Dedifferentiated amniotic fluid mesenchymal stem cell (primary cell): Measurements from ENCODE around the gene RELN.

ENCODE experiments used
- DNase-seq: peaks from one replicate; pipeline ENCODE4 v3.0.0-alpha.2; 2016; ENCODE audit errors: extremely low spot score

RELN gene

DNA sequence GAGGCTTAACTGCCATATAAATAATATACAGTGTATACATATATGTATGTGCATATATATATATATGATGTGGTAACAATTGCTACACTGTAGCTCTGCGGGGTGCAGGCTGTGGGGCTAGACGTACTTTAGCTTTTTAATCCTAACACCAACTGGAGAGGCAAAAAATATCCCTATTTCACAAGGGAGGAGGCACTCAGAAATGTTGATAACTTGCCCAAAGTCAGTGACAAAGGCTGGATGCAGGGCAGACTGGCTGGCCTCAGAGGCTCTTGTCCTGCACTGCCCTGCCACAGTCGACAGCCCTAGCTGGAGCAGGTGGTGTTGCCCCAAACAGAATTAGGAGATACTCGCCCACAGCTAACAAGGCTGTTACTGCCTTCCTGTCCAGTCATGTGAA is 1.5 kb upstream of the RELN start:
- DNase-seq: no peak

DNA sequence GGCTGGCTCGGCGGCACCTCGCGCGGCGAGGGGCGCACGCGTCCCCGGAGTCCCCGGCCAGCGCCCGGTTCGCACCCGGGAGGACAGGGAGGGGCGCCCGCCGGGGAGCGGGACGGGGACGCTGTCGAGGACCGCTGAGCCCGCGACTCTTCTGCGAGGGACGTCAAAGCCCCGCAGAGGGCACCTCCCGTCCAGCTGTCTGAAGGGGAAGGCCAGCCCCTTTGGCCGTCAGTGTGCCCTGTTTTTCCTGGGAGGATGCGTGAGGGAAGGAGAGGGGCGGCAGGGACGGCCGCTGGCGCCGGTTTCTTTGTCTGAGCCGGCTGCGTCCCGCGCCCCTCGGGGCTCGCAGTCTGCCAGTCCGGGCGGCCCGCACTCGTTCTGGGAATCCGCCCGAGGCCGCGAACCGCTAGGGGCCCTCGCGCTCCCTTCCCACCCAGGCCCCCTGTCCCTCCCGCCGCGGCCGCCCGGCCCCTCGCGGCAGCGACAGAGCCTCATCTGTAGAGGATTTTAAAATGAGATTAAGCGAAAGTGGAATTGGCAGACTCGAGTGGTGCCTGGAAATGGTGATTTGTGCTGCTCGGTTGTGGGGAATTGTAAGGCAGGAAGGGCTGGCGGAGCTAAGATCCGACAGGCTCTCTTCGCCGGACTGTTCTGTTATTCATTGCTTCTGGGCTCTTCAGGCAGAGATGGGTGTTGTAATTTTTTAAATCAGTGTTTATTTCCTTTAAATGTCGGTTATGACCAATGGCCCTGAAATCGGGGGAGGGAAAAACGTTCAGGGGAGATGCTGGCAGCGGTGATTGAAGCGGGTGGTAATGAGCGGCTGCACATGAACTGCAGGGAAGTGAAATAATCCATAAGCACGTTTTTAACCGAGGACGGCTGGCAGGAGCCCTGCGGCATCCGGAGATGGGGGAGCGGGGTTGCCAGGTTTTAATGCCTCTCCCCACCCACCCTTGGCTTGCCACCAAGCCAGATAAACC is 618 bp upstream of the RELN start:
- no peak for DNase-seq

DNA sequence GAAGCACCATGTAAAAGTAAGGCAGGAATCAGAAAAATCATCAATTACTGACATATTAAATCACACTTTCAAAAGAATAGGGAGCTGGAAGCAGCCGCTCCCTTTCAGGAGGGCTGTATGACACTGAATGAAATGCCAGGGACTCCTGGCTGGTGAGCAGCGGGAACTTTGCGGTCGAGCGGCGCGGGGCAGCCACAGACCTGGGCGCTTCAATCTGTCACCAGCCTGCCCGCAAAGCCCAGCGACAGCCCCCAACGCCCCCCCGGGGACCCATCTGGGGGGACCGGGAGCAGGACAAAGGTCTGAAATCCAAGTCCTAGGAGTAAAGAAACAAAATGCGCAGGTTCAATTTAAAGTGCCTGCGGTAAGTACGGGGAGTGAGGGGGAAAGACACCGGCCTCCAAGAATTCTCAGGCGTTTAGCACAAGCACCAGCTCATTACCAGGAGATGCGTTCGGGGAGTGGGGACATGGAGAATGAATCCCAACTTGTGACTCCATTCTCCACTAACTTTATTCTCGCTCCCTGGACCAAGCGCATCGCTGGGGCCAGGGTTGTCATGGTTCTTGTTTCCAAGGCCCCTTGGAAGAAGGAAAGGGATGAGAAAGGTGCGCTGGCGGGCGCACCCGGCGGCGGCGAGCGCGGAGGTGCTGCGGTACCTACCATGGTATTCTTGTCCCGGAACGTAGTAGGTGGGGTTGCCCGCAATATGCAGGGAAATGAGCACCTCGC is 824 bp downstream of the RELN start:
- DNase-seq: no peak

DNA sequence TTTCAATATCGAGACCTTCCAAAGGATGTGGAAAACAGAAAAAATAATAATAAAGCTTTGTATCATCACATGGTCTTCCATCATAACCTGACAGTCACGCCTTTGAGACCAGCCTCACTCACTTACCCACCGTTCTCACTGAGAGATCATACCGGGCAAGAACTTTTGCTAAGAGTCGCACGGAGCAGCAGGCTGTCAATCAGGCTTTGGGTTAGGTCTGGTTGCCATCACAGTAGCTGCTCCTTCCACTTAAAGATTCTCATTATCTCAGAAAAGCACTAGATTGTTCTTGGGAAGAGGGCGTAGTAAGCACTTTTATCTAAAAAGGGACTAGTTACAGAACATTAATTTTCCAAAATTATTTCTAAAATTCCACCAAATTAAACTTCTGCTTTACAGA is 2.0 kb downstream of the RELN start:
- no peak for DNase-seq

DNA sequence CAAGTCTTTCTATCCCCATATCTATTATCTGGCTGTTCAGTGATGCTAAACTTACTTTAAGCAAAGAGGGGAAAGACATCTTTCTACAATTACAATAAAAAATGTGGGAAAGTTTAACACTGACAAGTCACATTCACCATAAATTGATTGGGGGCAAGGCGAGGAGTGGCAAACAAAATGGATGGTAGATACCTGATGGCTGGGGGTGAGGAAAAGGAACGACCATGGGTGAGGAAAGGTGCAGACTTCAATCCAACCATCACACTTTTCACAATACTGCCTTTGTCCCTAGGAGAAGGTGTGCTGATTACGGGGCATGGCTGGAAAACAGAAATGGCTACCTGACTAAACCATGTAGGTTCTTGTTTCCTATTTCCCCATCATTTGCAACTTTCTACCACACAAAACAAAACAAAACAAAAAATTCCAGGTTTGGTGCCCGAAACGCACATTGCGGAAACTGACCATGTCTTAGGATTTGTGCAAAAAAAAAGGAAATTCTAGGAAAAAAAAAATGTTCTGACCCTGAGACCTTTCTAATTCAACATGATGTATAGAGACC is 3.8 kb downstream of the RELN start:
- DNase-seq: no peak

DNA sequence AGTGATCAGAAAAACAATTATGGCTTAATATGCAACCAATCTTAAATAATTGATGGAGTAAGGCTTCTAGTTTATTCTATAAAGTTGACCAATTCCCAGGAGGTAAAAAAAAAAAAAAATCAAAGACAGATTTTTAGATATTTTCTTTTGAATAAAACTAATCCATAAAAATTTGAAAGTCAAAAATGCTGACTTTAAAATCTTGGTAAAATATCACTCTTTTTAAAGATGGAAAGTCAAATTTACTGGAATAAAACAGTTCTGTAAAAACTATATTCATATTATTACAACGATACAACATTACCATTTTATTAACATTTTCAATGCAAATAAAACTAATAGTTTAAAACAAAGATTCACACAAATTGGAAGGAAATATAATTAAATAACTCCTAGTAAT is 5.4 kb downstream of the RELN start:
- DNase-seq: no peak

DNA sequence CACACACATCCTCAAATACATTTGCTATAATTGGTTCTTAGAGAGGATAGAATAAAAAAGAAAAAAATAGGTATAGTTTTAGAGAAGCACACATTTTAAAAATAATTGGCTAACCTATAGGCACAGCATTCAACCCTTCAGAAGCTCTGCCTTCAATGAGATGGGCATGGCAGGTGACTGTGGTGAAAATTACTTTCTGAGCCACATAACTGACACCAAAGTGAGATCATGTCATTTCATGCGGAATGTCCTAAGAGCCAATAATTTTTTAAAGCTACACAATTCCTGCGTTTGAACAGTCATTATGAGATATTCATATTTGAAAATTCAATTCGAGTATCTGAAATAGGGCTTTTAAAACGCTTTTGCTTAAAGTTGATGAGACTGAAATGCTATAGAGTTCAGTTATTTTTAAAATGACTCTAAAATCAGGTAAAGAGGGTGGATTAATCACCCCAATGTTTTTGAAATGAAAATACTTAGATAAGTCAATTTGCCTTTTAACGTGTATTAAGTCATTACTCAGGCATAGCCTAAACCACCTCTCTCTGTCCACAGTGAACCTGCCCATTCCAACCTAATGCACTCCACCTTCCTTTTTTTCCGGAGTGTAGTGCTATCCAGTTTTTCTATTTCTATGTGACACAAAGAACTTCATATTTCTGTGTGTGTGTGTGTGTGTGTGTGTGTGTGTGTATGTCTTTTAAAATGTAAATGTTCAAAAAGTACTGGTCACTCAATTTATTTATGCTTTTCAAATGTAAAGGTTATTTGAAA is 6.1 kb downstream of the RELN start:
- DNase-seq: no peak

DNA sequence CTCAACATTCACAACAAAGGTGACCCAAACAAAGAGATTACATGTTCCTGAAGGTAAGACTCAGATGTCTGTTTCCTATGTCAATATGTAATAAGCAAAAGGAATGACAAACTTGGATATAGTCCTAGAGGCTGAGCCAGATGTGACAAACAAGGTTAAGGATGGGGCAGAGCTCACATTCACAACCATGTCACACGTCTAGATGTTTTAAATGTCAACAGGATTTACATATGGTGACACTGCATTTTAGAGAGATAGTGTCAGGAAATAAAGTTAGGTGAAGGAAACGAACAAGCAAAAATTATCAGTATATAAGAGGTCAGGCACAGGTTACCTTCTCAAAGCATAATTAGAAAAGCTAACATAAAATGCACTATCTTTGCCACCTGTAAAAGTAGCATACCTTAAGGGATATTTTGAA is 8.4 kb downstream of the RELN start:
- no peak for DNase-seq

DNA sequence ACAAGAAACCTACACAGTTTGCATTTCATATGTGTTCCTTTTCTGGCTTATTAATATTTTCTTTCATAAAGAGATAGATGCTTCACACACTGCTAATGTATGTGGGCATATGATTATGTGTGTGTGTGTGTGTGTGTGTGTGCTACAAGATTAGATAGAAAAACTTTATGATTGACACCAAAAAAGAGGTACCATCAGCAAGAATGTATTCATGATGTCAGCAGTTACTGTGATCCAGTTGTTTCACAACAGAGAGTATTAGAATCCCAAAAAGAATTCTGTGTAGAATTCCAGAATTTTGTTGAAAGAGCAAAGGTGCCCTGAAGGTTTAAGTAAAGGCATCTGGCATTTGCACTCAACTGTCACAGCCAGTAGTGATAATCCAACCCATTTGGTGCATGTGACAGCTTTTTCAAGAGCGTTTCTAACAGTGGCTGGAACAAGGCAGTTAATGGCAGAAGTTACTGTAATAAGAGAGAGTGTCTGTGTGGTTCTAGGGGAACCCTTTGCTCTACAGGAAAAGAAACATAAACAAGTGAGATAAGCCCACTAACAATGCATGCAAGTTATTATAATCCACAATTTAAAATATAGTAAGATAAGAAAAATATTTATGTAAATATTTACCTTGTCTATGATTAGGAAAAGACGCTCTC is 16.6 kb downstream of the RELN start:
- DNase-seq: no peak

DNA sequence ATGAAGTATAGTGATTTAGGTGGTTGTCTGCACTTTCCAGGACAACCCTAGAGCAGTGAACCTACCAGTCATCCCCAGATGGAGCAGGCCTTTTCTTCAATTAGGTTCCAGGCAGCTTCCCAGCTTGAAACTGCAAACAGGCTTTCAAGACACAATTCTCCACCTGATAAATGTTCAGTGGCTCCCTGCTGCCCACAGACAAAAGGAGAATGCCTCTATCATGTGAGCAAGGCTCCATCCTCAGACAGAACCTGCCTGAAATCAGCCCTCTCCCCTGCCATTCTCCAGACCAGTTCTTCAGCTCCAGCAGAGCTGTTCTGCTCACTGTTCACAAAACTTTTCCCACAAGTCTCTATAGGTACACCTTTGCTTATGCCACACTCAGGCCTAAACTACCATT is 22.1 kb downstream of the RELN start:
- DNase-seq: no peak

DNA sequence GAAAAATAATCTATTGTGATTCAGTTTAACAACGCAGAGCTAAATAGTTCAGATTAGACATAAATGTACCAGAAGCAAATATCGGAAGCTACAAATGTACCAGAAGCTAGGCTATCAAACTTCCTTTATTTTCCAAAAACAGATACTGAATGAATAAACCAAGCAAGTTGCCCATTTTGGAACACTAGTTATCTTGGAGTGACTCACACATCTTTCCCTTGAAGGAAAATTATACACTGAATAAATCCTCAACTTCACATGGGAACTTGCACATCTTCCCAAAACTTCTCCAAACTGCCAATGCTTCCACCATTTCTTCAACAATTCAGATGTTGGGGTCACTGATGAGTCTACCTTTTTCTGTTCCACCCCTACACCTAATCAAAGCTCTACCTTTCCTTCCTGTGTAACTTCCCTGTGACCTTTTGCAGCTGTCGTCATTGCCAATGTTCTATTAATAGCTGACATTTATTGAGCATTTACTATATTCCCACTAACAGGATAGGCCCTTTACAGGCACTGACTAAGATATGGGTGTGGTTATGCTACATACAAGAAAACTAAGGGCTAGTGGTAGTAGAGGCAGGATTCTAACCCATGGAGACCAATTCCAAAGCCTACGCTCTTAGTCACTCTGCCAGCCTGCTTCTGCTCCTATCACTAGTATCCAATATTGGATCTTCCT is 22.7 kb downstream of the RELN start:
- no peak for DNase-seq

DNA sequence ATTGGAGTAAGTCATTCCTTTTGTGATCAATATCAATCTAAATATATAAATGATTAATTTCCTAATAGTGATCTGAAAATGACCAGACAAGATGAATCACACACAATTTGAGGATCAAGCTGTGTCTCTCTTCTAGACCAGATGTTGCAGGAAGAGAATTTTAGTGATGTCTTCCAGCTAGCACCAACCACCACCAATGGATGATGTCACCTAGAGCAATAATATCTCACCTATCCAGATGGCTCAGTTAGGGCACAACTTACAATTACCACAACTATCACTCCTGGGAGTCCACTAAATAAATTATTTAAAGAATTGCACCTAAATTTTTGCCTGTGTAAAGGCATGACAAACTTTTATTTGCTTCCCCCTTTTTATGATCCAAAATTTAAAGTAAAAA is 25.2 kb downstream of the RELN start:
- DNase-seq: no peak

DNA sequence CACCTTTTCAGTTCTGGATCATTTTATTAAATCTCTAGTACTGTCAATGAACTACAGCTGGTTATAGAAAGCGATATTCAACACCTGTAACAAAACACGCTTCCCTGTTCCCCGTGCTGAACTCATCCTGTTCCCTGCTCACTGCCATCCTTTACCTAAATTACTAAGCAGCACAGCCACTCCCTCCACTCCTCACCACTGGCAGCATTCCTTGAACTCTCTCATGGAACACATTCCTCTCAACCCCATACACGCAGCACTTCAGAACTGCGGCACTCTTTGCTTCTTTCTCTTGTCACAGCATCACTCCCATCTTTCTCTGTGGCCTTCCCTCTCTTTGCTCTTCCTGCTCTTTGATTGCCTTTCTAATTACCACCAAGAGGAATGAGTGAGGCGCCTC is 27.4 kb downstream of the RELN start:
- DNase-seq: no peak

DNA sequence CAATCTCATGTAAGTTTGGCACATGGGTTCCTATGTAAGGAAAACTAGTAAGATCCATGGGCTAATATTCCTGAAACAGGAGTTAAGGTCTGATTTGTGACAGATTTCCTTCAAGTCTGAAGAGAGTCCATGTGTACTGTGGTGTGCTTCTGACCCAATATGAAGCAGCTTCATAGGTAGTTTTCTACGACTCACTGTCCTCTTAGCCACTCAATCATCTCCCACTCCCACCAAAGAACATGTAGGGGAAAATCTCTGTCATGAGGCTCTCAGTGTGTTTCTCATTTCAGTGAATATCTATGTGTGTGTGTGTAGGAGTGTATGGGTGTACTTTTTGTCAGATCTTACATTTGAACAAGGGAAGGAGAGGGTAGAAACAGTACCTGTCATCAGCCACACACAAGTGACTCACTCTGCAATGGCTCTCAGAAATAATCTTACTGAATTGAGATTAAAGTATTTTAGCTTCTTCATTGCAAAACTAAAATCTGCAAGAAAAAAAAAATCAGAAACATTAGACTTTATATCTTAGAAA is 31.1 kb downstream of the RELN start:
- DNase-seq: no peak

DNA sequence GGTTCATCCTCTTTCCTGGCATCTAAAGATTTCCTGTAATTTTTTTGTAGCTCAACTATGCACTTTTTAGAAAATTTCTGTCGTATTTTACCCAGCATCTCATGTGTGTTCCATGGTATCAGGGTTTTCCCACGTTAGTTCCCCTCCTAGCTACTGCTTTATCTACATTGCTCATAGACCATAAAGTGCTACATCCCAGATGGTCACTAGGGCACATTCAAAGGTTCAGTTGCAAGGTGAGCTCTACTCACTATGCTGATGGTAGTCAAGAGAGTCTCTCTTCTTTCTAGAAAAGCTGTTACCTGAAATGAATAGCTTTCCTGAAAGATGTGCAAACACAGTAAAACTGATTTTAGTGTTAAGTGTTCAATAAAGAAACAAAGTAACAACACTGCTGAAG is 33.5 kb downstream of the RELN start:
- DNase-seq: no peak

DNA sequence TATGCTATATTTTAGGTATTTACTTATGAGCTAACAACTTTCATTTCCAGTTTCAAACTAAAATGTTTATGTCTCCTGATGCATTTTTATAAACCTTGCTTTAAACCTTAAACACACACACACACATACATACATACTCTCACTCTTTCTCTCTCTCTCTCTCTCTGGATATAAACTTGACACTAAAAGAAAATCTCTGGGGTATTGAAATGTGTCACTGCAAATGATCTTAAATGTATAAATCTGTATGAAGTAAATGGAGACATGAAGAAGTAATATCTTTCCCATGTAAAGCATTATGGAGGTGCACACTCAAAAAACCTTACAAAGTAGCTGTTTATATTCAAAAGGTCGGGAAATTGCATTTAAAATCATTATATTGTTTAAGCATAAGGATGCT is 37.0 kb downstream of the RELN start:
- DNase-seq: no peak

DNA sequence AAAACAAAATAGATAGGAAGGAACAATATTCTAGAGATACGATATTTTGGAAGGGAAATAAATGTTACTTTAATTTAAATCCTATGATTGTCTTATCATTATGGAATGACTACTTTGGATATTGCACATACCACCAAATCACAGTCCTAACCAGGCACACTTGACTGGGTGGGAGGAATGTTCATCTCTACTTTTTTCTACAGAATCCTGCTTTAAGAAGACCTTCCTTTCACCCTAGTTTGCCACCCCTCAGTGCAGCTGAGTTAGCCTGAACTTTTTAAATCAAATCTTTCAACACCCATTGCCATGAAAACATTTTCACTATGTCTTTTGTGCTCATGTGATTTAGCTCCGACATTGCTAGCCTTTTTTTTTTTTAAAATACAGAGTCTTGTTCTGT is 38.1 kb downstream of the RELN start:
- no peak for DNase-seq

DNA sequence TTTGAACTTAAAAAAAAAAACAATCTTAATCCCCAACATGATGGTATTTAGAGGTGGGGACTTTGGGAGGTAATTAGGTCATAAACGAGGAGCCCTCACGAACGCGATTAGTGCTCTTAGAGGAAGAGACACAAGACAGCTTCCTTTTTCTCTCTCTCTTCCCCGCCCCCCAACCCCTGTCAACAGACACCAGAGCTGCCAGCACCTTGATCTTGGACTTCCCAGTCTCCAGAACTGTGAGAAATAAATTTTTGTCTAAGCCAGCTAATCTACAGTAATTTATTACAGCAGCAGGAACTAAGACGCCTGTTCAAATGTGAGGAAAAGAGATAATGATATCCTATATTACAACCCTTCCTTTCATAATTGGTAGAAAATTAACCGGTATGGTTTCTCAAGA is 40.1 kb downstream of the RELN start:
- DNase-seq: no peak

DNA sequence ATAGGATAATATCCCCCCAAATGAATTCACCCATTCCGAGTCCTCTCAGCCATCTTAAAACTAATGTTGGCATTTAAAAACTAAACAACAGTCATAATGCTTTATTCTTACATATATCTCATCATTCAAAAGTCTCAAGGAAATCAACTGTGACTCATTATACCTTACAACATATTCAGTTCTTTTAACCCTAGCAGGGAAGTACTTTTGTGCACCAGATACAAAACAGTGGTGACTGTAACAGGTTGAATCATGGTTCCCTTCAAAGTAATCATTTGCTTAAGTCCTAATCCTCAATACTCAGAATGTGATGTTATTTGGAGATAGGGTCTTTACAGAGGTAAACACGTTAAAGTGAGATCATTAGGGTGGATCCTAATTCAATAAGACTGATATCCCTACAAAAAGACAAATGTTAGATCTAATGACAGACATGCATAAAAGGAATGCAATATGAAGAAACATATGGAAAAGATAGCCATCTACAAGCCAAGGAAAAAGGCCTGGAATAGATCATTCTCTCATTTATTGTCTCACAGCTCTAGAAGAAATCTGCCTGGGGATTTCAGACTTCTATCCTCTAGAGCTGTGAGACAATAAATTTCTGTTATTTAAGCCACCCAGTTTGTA is 42.3 kb downstream of the RELN start:
- DNase-seq: no peak

DNA sequence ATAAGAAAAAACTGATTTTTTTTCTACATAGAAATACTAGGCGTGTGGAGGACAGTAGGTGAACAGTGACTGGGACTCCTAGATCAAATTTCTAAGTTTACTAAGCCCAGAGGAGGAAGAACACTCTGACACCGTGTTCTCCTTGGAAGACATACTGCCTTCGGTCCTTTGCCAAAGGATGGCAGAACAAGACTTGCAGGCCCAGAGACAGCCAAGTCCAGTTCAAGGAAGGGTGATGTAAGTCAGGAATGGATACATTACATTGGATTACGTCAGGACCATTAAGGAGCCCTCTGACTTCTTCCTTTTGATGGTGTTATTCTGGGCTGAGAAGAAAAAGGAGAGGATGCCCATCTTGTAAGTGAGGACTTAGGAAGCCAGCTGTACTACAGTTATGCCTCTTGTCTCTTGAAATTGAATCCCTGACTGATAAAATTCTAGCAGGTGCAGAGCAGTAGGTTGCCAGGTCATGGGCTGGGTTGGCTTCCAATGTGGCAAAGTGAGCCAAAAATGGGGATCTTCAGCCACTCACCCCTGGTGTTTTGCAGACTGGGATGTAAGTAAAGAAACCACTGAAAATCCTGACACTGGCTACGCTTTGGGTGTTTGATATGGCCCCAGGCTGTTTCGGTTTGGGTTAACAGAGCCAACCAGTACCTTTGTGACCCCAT is 45.1 kb downstream of the RELN start:
- no peak for DNase-seq
